Measurements from ENCODE around the gene TP73.

DNA sequence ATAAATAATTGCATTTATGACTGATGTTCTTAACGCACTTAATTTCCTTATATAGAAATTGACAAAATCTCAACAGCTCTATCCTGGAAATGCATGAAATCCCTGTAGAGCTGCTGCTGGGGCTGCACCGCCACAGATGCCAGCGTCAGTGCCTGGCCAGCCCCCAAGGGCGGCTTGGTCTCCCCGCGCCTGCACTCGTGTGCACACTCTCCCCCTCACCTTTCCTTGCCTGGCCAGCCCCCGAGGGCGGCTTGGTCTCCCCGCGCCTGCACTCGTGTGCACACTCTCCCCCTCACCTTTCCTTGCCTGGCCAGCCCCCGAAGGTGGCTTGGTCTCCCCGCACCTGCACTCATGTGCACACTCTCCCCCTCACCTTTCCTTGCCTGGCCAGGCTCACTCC, 16.2 kb upstream of the TP73 start:
- TF ChIP-seq ZNF274 (IDR thresholded peaks at IDR 0.05; ENCODE audit: low read depth, low read length) (no peak), SUZ12 (IDR thresholded peaks at IDR 0.05; ENCODE audit: extremely low read depth, insufficient read depth, insufficient read length) (no peak)
